Ecto neural progenitor cell (in vitro differentiated cells): ENCODE data around the gene PLXNB2.

Experiments used
- DNase-seq: peaks from one replicate; pipeline ENCODE4 v3.0.0-alpha.2; 2018; ENCODE audit warnings: low spot score

Gene PLXNB2

DNA sequence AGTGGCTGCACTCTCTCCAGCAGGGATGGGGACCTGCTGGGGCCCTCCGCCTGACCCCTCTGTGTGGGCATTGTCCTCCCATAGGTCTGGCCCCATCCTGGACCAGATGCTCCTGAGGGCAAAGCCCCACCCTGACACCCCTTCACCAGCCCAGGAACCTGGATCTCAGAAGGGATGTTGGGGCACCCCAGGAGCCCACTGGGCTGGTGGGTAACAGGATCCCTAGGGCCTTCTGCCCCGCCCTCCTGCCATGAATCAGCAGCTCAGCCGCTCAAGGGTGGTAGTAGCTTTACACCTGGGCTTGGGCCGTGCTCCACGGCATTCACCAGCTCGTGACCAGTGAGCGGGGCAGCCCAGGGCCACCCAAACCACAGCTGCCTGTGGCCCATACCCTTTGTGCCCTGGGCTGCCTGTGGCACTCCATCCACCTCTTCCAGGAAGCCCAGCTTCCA, 45.0 kb downstream of the PLXNB2 start:
- DNase-seq = no peak

DNA sequence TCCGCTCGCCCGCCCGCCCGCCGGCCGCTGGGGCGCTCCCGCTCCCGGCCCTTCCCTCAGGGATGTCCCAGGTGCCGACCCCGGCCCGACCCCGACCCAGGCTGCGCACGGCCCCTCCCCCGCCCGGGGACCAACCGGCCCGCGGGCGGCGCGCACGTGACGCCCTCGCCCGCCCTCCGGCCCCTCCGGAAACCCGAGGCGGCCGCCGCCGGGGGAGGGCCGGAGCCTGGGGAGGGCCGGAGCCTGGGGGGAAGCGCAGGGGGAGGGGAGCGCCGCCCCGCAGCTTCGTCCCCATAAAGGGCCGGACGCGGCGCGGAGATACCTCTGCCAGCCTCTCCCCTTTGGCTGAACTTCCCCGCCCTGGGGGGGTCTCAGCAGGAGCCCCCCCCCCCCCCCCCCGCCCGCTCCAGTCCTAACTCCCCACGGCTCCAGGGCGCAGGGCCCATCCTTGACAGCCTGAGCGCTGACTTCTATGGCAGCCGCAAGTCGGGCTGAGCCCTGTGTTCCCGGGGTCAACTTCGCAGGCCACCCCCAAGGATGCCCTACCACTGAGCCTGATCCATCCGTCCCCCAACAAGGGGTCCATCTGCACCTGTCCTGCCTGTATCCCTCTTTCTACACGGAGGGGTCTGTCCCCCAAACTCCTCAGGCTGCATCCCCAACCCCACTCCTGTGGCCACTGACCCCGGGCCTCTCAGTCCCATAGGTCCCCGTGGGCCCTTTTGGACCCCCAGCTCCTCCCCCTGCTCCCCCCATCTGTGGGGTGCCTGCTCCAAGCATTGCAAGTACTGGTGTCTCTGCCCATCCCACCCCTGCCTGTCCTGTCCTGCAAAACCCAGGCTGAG, 45.6 kb downstream of the PLXNB2 start, which contains the start of gene MAPK12:
Gene MAPK12 (minus strand): TSS at position 69 of the 845 bp plus-strand sequence. CDS start 174 bp downstream, outside the sequence.
- DNase-seq = no peak

DNA sequence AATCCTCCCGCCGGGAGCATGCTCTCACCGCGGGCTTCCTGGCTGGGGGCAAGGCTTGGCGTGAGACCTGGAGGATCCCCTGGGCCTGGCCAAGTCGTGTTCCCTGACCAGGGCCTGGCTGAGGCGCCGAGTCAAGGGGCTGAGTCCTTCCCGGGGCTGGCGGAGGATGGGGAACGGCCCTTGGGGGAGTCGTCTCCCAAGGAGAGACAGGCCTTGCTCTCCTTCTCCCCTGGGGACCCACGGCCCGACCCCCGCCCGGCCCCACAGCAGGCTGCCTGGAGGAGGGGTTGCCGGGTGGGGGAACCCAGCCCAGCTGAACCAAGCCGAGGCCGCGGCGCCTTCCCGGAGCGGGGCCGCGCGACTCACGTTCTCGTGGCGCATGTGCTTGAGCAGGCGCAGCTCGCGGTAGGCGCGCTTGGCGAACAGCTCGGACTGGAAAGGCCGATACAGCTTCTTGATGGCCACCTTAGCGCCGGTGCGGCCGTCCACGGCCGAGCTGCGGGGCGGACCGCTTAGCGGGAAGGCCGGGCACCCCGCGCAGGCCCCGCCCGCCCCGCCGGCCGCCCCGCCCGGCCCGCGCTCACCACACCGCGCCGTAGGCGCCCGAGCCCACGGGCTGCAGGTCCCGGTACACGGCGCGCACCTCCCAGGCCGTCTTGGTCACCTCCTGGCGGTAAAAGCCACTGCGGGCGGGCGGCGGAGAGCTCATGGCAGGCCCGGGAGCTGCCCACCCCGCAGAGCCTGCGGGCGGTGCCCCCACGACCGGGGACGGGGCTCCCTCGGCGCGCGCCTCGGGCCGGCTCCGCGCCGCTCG, 46.4 kb downstream of the PLXNB2 start:
- DNase-seq = no peak

DNA sequence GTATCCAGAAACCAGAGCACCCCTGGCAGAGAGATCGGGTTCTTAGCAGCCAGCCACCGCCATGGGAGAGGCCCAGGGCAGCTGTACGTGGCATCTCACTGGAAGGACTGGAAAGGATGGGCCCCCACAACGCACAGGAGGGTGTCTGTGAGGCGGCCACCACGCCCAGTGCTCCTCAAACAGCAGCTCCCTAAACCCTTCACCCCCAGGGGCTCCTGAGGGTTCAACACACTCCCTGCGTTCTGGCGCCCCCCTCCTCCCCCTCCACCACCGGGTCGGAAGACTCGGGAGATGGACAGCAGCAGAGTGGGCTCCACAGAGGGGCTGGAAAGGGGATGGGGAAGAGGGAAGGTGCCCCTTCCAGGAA, 47.0 kb downstream of the PLXNB2 start:
- no peak for DNase-seq

DNA sequence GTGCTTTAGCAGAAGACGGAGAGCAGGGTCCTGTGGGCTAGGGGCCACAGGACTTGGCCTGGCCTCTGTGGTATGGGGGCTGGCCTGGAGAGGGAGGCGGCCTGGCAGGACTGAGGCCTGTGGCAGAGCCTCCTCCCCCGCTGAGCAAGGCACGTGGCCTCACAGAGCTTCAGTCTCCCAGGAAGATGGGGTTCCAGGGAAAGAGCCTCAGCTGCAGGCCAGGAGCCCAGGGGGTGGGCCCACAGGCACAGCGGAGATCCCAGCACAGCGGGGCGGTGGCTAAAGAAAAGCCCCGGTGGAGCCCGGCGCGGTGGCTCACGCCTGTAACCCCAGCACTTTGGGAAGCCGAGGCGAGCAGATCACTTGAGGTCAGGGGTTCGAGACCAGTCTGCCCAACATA, 48.1 kb downstream of the PLXNB2 start:
- DNase-seq = no peak

DNA sequence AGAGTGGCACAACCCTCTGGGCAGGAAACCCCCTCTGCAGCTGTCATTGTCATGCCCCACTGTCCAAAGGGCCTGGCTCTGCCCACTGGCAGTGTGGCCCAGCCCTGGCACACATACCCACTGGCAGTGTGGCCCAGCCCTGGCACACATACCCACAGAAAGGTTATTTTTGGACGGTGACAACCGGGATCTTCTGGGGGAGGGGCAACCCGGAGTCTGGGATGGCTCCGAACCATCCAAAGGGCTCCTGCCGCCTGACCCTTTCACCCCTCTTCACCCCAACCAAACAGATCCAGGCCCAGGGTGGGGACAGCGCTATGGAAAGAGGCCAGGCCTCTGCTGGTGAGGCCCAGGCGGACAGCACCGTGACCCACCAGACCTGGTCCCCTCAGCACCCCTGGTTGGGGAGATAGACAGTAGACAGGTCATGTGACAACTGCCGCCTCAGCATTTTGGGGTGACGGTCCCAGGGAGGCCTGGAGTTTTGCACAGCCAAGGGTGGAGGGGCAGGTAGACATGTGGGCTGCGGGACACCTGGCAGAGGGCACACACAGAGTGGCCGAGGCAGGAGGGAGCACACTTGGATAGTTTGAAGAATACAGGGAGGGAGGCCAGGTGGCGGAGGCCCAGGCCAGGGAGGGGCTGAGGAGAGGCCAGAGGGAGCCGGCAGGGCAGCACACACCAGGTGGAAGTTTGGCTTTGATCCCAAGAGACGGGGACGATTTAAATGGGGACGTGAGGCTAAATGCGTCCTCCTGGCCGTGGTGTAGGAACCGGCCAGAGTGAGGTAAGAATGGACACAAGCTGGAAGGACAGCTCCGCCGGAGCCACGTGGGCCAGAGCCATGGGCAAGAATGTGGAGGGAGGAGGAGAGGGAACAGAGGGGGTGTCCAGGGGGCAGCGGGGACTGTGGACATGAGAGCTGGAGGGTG, 48.8 kb downstream of the PLXNB2 start:
- DNase-seq = no peak

DNA sequence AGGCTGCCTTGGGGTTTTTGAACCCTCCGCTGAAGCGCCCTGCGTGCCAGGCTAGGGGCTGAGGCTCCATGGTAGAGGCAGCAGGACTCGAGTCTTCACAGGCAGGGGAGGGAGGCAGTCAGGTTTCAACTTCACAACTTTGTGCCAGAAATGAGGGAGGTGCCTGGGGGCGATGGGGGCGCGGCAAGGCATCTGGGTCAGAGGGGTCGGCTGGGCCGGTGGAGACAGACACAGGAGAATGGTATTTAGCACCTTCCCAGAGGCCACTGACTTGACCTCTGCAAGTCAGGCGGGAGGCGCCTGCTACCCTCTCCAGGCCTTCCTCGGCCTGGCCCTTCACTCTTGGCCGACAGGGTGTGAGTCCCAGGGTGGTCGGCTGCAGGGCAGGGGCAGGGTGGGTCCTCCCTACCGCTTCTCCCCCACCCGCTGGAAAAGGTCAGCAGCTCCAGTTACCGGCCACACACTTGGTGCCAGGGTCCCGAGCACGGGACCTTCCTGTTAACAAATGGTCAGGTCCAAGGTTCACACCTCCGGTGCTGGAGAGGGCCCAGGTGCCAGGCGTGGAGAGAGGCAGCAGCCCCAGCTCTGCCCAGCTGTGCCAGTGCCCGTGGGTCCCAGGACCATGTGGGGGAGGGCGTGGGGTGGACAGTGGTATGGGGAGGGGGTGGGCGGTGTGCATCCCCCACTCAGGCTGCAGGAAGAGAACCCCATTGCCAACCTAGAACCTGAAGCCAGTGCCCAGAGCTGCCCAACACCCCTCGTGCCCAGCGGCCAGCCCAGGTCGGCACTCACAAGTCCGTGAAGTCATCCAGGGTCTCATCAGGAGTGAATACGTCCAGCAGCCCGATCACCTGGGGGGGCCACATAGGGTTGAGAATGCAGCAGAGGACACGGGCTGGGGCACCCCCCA, 49.7 kb downstream of the PLXNB2 start:
- DNase-seq = no peak

DNA sequence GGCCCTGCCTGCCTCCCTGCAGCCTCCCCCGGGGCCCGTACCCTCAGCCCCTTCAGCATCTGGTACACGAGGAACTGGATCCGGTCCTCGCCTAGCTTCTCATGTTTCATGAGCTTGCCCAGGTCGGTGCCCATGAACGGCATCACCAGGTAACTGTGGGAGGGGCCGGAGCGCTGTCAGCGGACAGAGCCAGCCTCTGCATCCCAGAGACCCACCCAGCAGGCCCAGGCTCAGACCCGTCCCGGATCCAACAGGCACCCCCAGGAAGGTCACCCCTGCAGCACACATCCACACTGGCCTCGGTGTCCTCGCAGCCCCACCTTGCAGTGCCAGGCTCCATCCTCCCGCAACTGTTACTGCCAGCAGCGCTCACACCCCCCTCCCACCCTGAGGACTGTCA, 50.4 kb downstream of the PLXNB2 start:
- no peak for DNase-seq

DNA sequence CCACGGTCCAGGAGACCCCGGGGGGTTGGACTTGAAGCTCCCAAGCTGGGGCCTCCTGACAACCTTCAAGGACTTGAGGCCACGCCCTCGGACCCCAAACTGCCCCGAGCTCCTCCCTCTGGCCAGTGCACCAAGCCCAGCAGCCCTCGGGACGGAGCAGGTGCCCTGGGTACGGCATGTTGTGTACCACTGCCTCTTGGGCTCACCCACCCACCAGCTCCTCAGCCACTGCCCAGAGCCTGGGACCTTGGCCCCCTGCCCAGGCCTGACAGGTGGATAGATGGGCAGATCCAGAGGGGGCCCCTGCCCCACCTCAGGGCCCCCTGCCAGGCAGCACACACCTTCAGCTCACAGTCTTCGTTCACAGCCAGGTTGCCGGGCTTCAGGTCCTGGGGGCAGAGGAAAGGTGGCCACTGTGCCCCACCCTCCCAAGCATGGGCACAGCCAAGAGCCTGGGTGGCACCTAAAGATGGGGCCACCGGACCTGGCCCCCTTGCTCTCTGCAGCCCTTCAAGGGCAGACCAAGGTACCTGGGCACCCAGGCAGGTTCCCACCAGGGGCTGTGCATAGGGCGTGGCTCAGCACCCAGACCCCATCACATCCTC, 51.1 kb downstream of the PLXNB2 start:
- no peak for DNase-seq

DNA sequence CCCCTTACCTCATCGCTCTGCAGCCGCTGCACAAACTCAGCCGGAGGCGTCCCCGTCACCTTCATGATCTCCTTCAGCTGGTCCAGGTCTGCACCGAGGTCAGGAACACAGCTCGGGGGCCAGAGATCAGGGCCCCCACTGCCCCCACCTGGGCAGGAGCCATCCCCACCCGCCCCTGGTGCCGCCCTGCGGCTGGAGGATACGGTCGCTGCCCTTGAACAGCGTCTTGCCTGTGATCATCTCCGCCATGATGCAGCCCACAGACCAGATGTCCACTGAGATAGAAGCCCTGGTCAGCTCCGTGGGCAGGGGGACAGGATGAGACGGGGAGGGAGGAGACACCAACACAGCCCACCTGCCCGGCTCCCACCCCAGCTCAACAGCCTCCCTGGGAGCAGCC, 51.8 kb downstream of the PLXNB2 start:
- DNase-seq = no peak

DNA sequence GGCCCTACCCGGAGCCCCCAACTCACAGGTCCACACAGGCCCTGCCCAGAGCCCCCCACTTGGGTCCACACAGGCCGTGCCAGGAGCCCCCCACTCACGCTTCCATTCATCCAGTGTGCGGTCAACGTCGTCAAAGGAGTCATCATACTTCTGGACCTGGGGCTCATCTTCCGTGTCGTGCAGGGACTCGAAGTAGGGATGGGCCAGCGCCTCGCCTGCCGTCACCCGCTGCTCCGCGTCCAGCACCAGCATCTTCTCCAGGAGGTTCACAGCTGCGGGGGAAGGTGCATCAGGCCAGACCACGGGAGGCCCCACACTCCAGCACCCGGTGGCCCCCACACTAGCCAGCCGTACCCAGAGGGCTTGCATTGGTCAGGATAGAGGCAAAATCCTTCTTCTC, 52.3 kb downstream of the PLXNB2 start:
- no peak for DNase-seq

DNA sequence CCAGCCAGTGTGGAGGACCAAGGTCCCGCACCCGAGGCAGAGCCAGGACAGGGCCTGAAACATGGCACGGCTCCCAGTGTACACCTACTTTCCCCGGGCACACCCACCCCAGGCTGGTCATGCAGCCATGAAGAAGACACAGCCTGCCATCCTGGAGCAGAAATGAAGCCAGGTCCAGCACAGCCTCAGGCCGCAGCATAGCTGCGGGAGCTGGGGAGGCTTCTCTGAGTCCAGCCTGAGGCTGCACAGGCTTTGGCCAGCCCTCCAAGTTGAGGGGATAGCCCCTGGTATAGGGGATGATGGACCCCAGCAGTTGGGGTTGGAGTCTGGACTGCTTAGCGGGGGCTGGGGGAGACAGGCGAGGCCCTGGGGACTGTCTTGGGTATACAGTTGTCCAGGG, 53.5 kb downstream of the PLXNB2 start:
- no peak for DNase-seq

DNA sequence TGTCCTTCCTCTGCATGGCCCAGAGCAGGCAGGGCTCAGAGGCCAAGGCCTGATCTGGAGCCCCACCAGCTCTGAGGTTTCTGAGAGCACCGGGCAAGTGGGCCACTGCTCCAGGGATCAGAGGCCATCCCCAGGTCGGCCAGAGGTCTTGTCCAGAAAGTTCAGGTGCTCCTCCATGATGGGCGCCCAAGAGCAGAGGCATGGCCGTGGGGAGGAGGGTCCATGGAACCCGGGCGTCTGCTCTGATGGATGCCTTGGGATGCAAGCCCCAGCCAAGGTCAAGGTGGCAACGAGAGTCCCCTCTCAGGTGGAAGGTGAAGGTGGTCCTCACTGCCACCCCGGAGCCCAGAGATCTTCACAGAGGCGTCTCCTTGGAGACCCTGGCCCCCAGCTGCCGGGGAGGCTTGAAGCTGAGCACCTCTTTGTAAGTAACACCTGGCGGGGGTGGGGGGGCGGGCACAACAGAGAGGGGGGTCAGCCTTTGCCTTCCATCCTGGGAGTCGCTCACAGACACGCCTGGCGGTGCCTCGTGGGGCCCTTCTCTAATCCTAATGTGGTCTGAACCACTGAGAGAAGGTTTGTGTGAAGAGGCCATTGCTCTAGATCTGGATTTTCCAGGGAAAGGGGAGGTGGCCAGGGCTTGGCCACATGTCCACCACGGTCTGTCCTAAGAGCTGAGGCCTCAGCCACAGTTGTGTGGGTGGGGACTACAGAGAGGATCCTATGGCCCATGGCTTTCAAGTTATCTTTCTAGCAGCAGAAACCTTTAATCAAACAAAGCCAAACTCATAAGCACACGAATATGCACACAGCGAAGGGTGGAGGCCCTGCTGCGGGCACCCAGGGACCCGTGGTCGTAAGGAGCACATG, 54.2 kb downstream of the PLXNB2 start:
- DNase-seq = no peak

DNA sequence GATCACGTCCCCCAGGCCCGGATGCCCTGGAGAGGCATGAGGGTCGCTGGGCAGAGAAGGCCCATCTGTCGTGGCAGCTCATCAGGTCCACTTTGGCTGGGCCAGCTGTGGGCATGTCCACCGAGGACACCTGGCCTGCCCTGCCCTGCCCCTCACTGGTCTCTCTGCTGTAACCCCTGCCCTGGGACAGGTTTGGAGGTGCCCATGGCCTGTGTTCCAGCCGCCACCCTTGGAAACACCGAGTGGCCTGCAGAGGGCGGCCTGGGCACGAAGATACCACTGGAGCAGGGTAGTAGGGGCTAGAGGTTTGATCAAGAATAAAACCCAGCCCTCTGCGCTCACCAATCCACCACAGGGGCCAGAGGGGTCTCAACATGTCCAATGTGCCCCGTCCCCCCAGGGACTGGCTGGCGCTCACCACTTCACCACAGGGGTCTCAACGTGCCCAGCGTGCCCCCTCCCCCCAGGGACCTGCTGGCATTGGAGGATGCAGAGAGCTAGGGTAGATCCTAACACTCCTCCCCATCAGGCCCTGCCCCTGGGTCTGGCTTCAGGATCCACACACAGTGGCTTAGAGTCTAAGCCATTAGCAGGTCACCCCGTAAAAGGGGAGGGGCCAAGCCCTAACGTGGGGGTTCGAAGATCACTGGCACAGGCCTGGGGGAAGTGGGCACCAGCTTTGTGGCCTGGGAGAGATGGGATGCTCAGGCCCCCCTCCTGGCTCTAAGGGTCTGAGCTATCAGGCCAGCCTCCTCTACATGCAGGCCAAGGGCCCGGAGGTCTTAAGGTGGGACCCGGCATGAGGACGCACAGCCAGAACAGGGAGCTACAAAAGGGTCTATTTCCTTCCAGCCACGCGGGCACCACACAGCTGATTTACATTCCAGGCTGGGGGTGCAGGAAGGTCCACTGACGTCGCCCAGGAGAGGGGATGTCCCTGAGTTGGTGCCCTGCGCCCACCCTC, 55.1 kb downstream of the PLXNB2 start:
- peak; percentile 81 for DNase-seq

DNA sequence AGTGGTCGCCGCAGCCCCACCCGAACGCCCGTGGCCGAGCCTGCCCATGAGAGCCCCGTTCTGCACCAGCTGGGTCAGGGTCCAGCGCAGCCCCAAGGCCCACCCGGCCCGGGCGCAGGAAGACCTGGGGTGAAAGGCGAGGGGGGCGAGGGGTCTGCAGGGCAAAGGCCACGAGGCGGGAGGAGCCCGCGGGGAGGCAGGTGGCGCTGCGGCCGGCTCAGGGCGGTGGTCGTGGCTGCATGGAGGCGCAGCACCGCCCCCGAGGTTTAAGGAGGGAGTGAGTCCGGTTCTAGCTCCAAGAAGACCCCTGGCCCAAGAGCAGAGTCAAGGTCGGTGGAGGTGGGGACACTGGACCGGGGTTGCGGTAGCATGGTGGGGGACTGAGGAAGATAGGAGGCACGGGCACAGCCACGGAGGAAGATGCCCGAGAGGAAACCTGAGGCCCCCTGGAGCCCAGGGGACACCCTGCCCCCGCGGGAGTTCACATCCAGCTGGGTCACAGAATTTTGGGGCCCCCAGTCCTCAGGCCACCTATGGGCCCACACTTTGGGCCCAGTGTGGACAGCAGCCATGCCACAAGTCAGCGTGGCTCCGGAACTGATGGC, 55.9 kb downstream of the PLXNB2 start:
- DNase-seq = no peak

DNA sequence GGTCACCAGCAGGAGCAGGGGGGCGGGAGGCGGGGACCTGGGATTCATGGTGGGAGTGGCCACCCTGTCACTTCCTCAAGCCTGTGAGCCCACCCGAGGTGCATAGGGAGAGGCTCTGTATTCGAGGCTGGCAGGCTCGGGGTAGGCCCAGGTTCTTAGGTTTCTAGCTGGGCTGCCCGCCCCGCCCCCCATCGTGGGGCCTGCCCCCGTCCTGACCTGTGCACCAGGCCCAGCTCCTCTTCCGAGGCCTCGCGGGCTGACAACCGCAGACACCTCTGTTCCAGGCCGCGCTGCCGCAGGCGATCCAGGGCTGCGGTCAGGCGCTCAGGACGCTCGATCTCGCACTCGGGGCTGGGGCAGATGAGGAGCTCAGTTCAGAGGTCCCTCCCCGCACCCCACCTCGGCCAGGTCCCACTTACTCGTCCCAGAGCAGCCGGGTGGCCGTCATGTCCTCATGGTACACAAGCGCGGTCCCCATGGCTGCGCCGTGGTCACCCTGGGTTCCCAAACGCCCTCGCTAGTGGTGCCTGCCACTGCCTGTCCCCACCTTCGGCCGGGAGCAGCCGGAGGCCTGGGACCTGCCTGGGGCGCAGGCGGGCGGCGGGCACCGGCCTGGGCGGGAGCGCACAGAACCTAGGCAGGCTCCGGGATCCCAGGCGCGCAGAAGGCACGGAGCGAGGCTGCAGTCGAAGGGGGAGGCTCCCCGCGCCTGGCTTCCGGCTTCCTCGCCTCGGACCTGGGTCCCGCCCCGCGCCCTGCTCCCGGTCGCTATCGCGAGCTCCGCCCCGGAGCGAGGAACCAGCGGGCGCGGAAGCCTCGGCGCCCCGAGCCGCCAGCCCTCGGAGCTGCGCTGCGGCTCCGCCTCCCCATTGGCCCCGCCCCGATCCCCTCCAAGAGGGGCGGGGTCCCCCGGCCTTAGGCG, 56.6 kb downstream of the PLXNB2 start, which contains the start of gene HDAC10:
Gene HDAC10 (minus strand): TSS at position 711 of the 922 bp plus-strand sequence. CDS start 233 bp downstream, at position 478.
- peak; percentile 89 for DNase-seq

DNA sequence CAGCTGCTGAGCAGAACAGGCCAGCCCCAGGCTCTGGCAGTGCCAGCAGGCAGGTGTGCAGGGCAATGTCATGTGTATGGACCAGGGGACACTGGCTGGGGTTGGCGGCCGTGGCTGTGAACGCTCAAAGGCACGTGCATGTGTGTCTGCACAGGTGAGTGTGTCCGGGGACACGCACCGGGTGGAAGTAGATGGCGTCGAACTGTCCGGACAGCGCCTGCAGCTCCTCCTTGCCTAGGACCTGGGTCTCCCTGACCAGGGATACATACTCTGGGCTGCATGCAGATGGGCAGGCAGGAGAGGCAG, 57.2 kb downstream of the PLXNB2 start:
- no peak for DNase-seq
